Peyer's patch (tissue), 4 donors: ENCODE data around the gene PSORS1C2. TPM values are rescaled to one million over a fixed set of nuclear protein-coding genes. Genes with fewer than 3 reads are reported as not detected.

Source experiments
- DNase-seq, 3 donors: peaks; one replicate each; pipeline ENCODE4 v3.0.0-alpha.2; 2017 to 2019
- H3K27ac ChIP-seq, 4 donors: fragments of 200-600 bp; sonication (generic); one replicate each; pipeline ENCODE4 v1.5.1; 2016 to 2019
- H3K27me3 ChIP-seq, 2 donors: fragments of 200-600 bp; sonication (generic); one replicate each; pipeline ENCODE4 v1.5.1; 2019
- H3K36me3 ChIP-seq, 3 donors: fragments of 200-600 bp; sonication (generic); one replicate each; pipeline ENCODE4 v1.5.1; 2016 to 2019
- H3K4me1 ChIP-seq, 4 donors: fragments of 200-600 bp; sonication (generic); one replicate each; pipeline ENCODE4 v1.5.1; 2016 to 2019
- H3K4me3 ChIP-seq, 4 donors: fragments of 200-600 bp; sonication (generic); 1 replicate in 3 of 4; 2 replicates in 1 of 4; pipeline ENCODE4 v1.5.1; 2016 to 2019; ENCODE audit warnings: mild to moderate bottlenecking in 1 of 4
- H3K9me3 ChIP-seq, 4 donors: fragments of 200-600 bp; sonication (generic); one replicate each; pipeline ENCODE4 v1.5.1; 2016 to 2019; ENCODE audit warnings: mild to moderate bottlenecking in 1 of 4
- CTCF ChIP-seq, 6 experiments: fragments of 450-650 bp in 4 of 6; fragments of 200-600 bp in 2 of 6; sonication (generic) in 1 of 6; IDR thresholded peaks; one replicate each; pipeline ENCODE4 v1.5.1; 2017 to 2019; ENCODE audit warnings: antibody characterized with exemption in 6 of 6, mild to moderate bottlenecking in 3 of 6, moderate library complexity in 1 of 6
- POLR2A ChIP-seq, 2 donors: fragments of 450-650 bp; IDR thresholded peaks; one replicate each; pipeline ENCODE4 v1.5.1; 2017; ENCODE audit warnings: antibody characterized with exemption in 2 of 2, mild to moderate bottlenecking in 2 of 2, moderate library complexity in 2 of 2
- total RNA-seq, 4 donors: library from RNA; depleted of rRNA; stranded (reverse); fragments of >200 nt; gene quantifications; one replicate each; pipeline ENCODE4 v1.1.0, GENCODE V29; 2016

PSORS1C2 gene
- total RNA-seq, 4 donors from 2014 or later, result not detected

GRCh38 chr6:31096656-31097055 lies 42.2 kb downstream of the PSORS1C2 start:
- H3K4me3 ChIP-seq, result no peak overlapping the region

GRCh38 chr6:31096215-31096614 lies 42.7 kb downstream of the PSORS1C2 start:
- Histone ChIP-seq H3K4me1 (peaks cover 0 to 4% (median 0%) of the 10 kb centered on the region in 4 donors), H3K9me3 (no peaks in the 10 kb centered on the region), H3K36me3 (no peaks in the 10 kb centered on the region), H3K27ac (no peak overlapping the region), H3K27me3 (no peaks in the 10 kb centered on the region), H3K4me3 (no peak overlapping the region)
- TF ChIP-seq CTCF (IDR thresholded peaks at IDR 0.05) (no peak), POLR2A (IDR thresholded peaks at IDR 0.05) (no peak)
- no peak for DNase-seq

More at GRCh38 chr6:31096656-31097055, 42.2 kb downstream of the PSORS1C2 start:
- DNase-seq, result no peak
- H3K9me3 ChIP-seq, result no peaks in the 10 kb centered on the region
- H3K27ac ChIP-seq, result no peak overlapping the region
- H3K36me3 ChIP-seq, result no peaks in the 10 kb centered on the region
- TF ChIP-seq POLR2A (IDR thresholded peaks at IDR 0.05) (no peak), CTCF (IDR thresholded peaks at IDR 0.05) (no peak)
- no peaks in the 10 kb centered on the region for H3K27me3 ChIP-seq
- peaks cover 0 to 4% (median 0%) of the 10 kb centered on the region in 4 donors for H3K4me1 ChIP-seq

- no peaks in the 10 kb centered on the region for H3K27me3 ChIP-seq
- H3K27ac ChIP-seq, result peak overlapping the region in 2 of 4 donors; percentile 35 to 61
- peak in 2 of 3 donors; percentile 50 to 65 for DNase-seq
These were observed 44.4 kb downstream of the PSORS1C2 start for GRCh38 chr6:31094389-31094881.

GRCh38 chr6:31092769-31093505 lies 45.9 kb downstream of the PSORS1C2 start:
- TF ChIP-seq CTCF (IDR thresholded peaks at IDR 0.05) (no peak), POLR2A (IDR thresholded peaks at IDR 0.05) (no peak)

More at GRCh38 chr6:31094389-31094881, 44.4 kb downstream of the PSORS1C2 start:
- TF ChIP-seq POLR2A (IDR thresholded peaks at IDR 0.05) (no peak), CTCF (IDR thresholded peaks at IDR 0.05) (no peak)
- H3K9me3 ChIP-seq, result no peaks in the 10 kb centered on the region
- H3K36me3 ChIP-seq, result no peaks in the 10 kb centered on the region
- peaks cover 0 to 4% (median 0%) of the 10 kb centered on the region in 4 donors for H3K4me1 ChIP-seq
- no peak overlapping the region for H3K4me3 ChIP-seq

GRCh38 chr6:31092238-31092637 lies 46.6 kb downstream of the PSORS1C2 start:
- Histone ChIP-seq H3K9me3 (no peaks in the 10 kb centered on the region), H3K27me3 (no peaks in the 10 kb centered on the region), H3K4me3 (no peak overlapping the region), H3K36me3 (no peaks in the 10 kb centered on the region), H3K27ac (no peak overlapping the region), H3K4me1 (peaks cover 0 to 4% (median under 1%) of the 10 kb centered on the region in 4 donors)
- TF ChIP-seq POLR2A (IDR thresholded peaks at IDR 0.05), result no peak
- no peak for TF ChIP-seq CTCF (IDR thresholded peaks at IDR 0.05)
- no peak for DNase-seq

More at GRCh38 chr6:31092769-31093505, 45.9 kb downstream of the PSORS1C2 start:
- Histone ChIP-seq H3K27me3 (no peaks in the 10 kb centered on the region), H3K4me3 (no peak overlapping the region), H3K4me1 (peaks cover 0 to 4% (median 0%) of the 10 kb centered on the region in 4 donors), H3K36me3 (no peaks in the 10 kb centered on the region), H3K27ac (no peak overlapping the region), H3K9me3 (no peaks in the 10 kb centered on the region)
- DNase-seq, result no peak
